ENCODE measurements around the gene THRAP3.
"Not testable (repeated sequence)": the region's sequence is repeated elsewhere in the genome, so short reads cannot be mapped to it uniquely, and the experiment has no call there.

Gene THRAP3

GRCh38 chr1:36223996-36224536 lies at the start of gene THRAP3:
THRAP3 (plus strand) TSS chr1:36224443; CDS start chr1:36282564, 58,121 bp downstream.
- peak; percentile 98 for DNase-seq

GRCh38 chr1:36174713-36175112 lies 49.5 kb upstream of the THRAP3 start:
- DNase-seq: no peak

GRCh38 chr1:36175137-36176095 lies 48.8 kb upstream of the THRAP3 start:
- DNase-seq: no peak

- DNase-seq: no peak
These were observed 47.9 kb upstream of the THRAP3 start for GRCh38 chr1:36176106-36176949.

- DNase-seq: no peak
These were observed 46.4 kb upstream of the THRAP3 start for GRCh38 chr1:36177589-36178431.

GRCh38 chr1:36178471-36179219 lies 45.6 kb upstream of the THRAP3 start:
- no peak for DNase-seq

GRCh38 chr1:36179220-36179600 lies 45.0 kb upstream of the THRAP3 start:
- DNase-seq: no peak

- DNase-seq: no peak
These were observed 41.5 kb upstream of the THRAP3 start for GRCh38 chr1:36182734-36183133.

- DNase-seq: no peak
These were observed 40.9 kb upstream of the THRAP3 start for GRCh38 chr1:36183309-36183856.

- peak; percentile 66 for DNase-seq
These were observed 36.2 kb upstream of the THRAP3 start for GRCh38 chr1:36187800-36188593.

GRCh38 chr1:36196805-36197204 lies 27.4 kb upstream of the THRAP3 start:
- not testable (repeated sequence) for DNase-seq

- DNase-seq: no peak
These were observed 25.6 kb upstream of the THRAP3 start for GRCh38 chr1:36198641-36199040.

- DNase-seq: no peak
These were observed 24.1 kb upstream of the THRAP3 start for GRCh38 chr1:36199934-36200741.

GRCh38 chr1:36203027-36203553 lies 21.2 kb upstream of the THRAP3 start:
- no peak for DNase-seq

GRCh38 chr1:36203554-36204346 lies 20.5 kb upstream of the THRAP3 start:
- DNase-seq: no peak

GRCh38 chr1:36204347-36204909 lies 19.8 kb upstream of the THRAP3 start:
- no peak for DNase-seq

GRCh38 chr1:36206323-36206858 lies 17.9 kb upstream of the THRAP3 start:
- no peak for DNase-seq

- no peak for DNase-seq
These were observed 16.9 kb upstream of the THRAP3 start for GRCh38 chr1:36207339-36207738.
